Skeletal muscle tissue (tissue), 4 donors: ENCODE data around the gene PPP4C. TPM values are rescaled to one million over a fixed set of nuclear protein-coding genes. Genes with fewer than 3 reads are reported as not detected.

Experiments used
- H3K27ac ChIP-seq: one replicate; pipeline ENCODE4 v1.7.0; 2013; ENCODE audit warnings: mild to moderate bottlenecking, low read depth, low read length, inconsistent platforms
- H3K27me3 ChIP-seq, 3 donors: one replicate each; pipeline ENCODE4 v1.7.0; 2013; ENCODE audit warnings: low read length in 3 of 3; ENCODE audit not compliant: control insufficient read depth in 3 of 3, insufficient read depth in 3 of 3
- H3K36me3 ChIP-seq, 3 donors: one replicate each; pipeline ENCODE4 v1.7.0; 2013; ENCODE audit warnings: low read length in 3 of 3; ENCODE audit not compliant: control insufficient read depth in 3 of 3, insufficient read depth in 3 of 3
- H3K4me1 ChIP-seq, 3 donors: one replicate each; pipeline ENCODE4 v1.7.0; 2013; ENCODE audit warnings: low read length in 3 of 3, mild to moderate bottlenecking in 3 of 3; ENCODE audit not compliant: control insufficient read depth in 3 of 3, insufficient read depth in 3 of 3
- H3K4me3 ChIP-seq, 3 donors: one replicate each; pipeline ENCODE4 v1.7.0; 2013; ENCODE audit warnings: low read length in 3 of 3
- H3K9ac ChIP-seq, 3 donors: one replicate each; pipeline ENCODE4 v1.7.0; 2013; ENCODE audit warnings: low read length in 3 of 3, mild to moderate bottlenecking in 3 of 3, moderate library complexity in 2 of 3, low read depth in 1 of 3
- H3K9me3 ChIP-seq, 3 donors: one replicate each; pipeline ENCODE4 v1.7.0; 2013; ENCODE audit warnings: low read length in 3 of 3; ENCODE audit not compliant: control insufficient read depth in 3 of 3
- total RNA-seq: library from RNA; depleted of rRNA; stranded (reverse); fragments of >200 nt; gene quantifications from one replicate; pipeline ENCODE4 v1.2.3, GENCODE V29; 2014
- donor health status: Osteomylitis.

Gene PPP4C
- total RNA-seq, 1 donor from 2014 or later: 72.0 TPM

DNA sequence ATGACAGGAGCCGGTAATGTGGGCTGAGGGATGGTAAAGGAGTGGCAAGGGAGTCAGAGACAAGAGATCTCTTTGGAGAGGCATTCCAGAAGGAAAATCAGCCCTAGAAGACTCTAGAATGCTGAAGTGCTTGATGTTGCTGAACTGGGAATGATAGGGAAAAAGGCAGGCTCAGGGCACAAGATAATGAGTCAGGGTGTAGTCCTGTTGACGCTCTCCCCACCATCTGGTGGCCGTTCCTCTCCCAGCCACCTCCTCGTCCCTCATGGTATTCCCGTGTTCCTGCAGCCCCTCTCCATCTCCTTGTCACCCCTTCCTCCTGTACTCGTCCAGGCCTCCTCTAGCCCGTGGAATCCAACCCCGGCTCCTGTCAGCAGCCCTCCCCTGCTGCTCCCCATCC, 21.3 kb upstream of the PPP4C start:
- H3K4me3 ChIP-seq: no peak overlapping the region
- no peaks in the 10 kb centered on the region for H3K36me3 ChIP-seq
- peak overlapping the region in 1 of 3 donors; percentile 16 for H3K9ac ChIP-seq
- H3K27ac ChIP-seq: no peak overlapping the region
- no peaks in the 10 kb centered on the region for H3K9me3 ChIP-seq
- H3K27me3 ChIP-seq: no peaks in the 10 kb centered on the region
- peaks cover 13 to 37% (median 16%) of the 10 kb centered on the region in 3 donors for H3K4me1 ChIP-seq

DNA sequence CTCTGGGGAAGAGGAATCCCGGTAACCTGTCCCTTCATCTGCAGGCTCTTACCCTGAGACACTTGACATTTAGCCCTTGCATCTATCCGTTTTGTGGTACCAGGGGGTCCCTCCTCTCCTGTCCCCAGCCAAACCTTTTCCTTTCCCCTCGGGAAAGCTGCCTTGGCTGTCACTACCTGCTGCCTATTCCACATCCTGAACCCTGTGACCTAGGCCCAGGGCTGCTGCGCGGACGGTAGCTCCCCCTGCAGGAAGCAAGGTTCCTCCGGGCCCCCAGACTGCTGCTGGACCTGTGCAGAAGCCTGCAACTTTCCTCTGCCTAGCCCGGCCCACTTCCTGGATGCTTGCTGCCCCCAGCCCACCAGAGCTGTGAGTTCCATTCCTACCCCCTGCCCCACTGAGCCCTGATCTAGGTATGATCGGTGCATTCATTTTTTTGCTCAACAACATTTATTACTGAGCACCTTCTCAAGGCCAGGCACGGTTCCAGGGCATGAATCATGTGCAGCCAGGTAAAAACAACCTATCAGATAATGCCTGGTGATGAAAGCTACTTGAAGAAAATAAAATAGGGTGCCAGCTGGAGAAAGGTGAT, 20.7 kb upstream of the PPP4C start:
- Histone ChIP-seq H3K27ac (no peak overlapping the region), H3K4me1 (peaks cover 16 to 43% (median 17%) of the 10 kb centered on the region in 3 donors), H3K36me3 (no peaks in the 10 kb centered on the region), H3K9ac (no peak overlapping the region), H3K9me3 (no peaks in the 10 kb centered on the region), H3K4me3 (no peak overlapping the region), H3K27me3 (no peaks in the 10 kb centered on the region)

DNA sequence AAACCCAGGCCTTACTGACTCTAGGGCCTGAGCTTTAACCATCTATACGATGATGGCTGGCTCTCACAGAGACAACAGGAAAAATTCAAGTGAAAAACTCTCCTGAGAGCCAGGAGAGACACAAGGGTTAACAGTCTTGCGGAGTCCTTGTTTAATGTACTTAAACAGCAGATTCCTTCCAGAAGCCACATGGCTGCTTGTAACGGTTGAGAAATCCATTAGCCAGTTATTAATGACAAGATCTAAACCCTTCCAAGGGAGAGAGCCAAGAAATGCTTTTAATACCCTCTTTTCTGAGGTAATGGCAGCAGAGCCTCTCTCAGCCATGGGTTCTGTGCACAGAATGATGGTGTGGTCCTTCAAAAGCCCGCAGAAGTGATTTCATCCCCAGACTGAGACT, 15.4 kb upstream of the PPP4C start:
- Histone ChIP-seq H3K9ac (peak overlapping the region; percentile 33 to 60 (median 58)), H3K27me3 (no peaks in the 10 kb centered on the region), H3K36me3 (peaks cover 0 to 5% (median 0%) of the 10 kb centered on the region in 3 donors), H3K9me3 (no peaks in the 10 kb centered on the region), H3K27ac (peak overlapping the region; percentile 94), H3K4me1 (peaks cover 40 to 68% (median 40%) of the 10 kb centered on the region in 3 donors), H3K4me3 (peak overlapping the region in 1 of 3 donors; percentile 55)

DNA sequence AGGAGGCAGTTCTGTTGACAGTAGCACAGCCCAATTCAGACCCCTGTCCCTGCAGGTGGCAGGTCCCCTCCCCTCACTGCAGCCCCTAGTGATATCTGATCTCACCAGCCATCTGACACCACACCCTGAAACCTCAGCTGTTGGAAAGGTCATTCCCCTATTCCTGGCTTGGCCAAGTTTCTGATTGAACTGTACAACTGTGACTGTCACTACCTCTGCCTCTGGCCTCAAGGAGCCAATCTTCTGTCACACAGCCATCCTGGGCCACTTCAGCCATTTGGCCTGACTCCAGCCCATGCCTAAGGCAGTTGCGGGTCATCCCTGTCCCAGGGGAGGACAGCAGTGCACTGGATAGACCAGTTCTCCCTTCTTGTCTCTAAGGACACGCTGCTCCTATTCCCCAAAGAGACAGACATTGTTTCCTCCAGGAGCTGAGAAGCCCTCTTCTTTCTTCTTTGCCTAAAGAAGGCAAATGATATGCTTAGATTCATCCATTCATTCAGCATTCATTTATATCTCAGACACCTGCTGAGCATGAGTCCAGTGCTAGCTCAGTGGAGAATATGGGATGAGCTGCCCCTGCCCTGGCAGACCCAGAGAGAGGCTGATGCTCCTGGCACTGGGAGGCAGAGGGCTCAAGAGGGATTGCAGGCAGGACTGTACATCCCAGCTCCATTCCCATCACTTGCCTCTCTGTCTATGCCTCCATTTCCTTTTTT, 14.8 kb upstream of the PPP4C start:
- peaks cover 1 to 8% (median 4%) of the 10 kb centered on the region in 3 donors for H3K36me3 ChIP-seq
- H3K27me3 ChIP-seq: no peaks in the 10 kb centered on the region
- peak overlapping the region; percentile 94 for H3K27ac ChIP-seq
- no peaks in the 10 kb centered on the region for H3K9me3 ChIP-seq
- H3K9ac ChIP-seq: peak overlapping the region; percentile 58 to 70 (median 60)
- H3K4me3 ChIP-seq: peak overlapping the region; percentile 22 to 55 (median 27)
- peaks cover 40 to 68% (median 40%) of the 10 kb centered on the region in 3 donors for H3K4me1 ChIP-seq

DNA sequence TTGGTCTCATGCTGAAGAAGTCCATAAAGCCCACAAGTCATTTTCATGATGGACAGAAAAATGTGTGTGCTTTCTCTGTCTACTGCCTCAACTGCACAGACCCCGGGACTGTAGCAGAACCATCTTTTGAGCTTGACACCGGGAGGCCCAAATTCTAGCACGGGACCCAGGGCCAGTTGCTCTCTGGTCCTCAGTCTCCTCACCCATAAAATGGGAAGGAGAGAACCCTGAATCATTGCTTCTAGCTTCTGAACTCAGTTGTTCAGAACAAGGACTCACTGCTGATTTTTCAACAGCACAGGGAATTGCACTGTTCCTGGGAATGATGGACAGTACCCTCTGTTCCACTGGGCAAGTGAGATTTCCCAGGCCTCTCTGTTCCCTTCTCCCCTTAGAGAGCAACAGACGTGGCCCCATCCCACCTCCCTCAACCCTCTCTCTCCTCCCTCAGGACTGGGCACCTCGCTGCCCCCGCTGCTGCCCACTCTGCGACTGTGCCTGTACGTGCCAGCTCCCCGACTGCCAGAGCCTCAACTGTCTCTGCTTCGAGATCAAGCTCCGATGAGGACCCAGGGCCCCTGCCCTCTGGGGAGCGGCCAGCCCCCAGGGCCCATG, 12.4 kb upstream of the PPP4C start:
- Histone ChIP-seq H3K27me3 (no peaks in the 10 kb centered on the region), H3K9me3 (no peaks in the 10 kb centered on the region), H3K36me3 (peaks cover 21 to 29% (median 26%) of the 10 kb centered on the region in 3 donors), H3K4me3 (peak overlapping the region; percentile 91 to 99 (median 98)), H3K27ac (peak overlapping the region; percentile 99), H3K4me1 (peaks cover 55 to 72% (median 56%) of the 10 kb centered on the region in 3 donors), H3K9ac (peak overlapping the region; percentile 95 to 100 (median 98))

DNA sequence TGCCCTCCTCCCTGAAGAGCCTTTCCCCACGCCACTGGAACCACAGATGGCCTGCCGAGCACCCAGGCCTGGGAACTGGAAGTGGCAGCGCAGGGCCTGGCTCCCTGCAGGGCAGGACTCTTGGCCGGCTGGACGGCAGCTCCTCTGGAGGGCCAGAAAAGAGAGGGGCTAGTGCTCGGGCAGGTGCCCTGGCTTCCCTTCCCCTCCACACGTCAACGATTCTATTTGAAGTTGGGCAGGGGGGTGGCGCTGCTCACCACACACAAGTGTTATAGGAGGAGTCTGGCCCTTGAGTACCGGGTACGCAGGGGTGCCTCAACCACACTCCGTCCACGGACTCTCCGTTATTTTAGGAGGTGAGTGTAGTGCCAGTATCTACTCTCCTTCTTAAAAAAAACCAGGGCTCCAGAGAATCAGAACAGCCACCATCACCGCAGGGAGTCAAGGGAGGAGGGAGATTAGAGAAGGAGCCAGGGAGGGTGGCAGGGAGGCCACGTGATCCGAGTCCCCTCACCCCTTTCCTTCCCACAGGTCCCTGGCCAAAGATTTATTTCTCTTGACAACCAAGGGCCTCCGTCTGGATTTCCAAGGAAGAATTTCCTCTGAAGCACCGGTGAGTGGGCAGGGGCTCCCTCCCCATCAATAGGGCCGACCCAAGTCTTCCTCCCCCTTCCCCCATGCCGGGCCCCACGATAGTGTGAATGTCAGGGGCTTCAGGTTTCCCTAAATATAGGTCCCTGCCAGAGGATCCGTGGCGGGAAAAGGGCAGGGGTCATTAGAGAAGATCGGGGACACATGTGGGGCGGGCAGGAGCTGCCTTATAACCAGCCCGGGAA, 11.7 kb upstream of the PPP4C start:
- peak overlapping the region; percentile 95 to 100 (median 98) for H3K9ac ChIP-seq
- no peaks in the 10 kb centered on the region for H3K9me3 ChIP-seq
- H3K4me1 ChIP-seq: peaks cover 58 to 74% (median 60%) of the 10 kb centered on the region in 3 donors
- peak overlapping the region; percentile 99 for H3K27ac ChIP-seq
- peak overlapping the region; percentile 91 to 99 (median 98) for H3K4me3 ChIP-seq
- H3K36me3 ChIP-seq: peaks cover 29 to 36% (median 33%) of the 10 kb centered on the region in 3 donors
- H3K27me3 ChIP-seq: no peaks in the 10 kb centered on the region

DNA sequence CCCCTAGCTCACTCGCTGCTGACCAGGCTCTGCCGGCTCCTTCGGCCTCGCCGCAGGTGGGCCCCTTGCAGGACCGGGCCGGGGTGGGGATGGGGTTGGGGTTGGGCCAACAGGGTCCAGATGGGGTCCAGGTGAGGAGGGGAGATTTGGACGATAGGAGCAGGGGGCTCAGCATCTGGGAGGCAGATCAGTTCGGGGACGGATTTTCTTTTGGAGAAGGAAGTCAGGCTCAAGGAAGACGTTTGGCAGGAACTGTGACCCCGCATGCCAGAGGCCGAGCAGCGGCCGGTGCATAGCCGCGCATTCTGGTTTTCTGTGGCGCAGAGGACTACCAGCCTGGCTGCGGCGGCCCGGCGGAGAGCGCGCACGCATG, 11.1 kb upstream of the PPP4C start:
- Histone ChIP-seq H3K4me3 (peak overlapping the region; percentile 91 to 99 (median 98)), H3K4me1 (peaks cover 61 to 77% (median 66%) of the 10 kb centered on the region in 3 donors)

DNA sequence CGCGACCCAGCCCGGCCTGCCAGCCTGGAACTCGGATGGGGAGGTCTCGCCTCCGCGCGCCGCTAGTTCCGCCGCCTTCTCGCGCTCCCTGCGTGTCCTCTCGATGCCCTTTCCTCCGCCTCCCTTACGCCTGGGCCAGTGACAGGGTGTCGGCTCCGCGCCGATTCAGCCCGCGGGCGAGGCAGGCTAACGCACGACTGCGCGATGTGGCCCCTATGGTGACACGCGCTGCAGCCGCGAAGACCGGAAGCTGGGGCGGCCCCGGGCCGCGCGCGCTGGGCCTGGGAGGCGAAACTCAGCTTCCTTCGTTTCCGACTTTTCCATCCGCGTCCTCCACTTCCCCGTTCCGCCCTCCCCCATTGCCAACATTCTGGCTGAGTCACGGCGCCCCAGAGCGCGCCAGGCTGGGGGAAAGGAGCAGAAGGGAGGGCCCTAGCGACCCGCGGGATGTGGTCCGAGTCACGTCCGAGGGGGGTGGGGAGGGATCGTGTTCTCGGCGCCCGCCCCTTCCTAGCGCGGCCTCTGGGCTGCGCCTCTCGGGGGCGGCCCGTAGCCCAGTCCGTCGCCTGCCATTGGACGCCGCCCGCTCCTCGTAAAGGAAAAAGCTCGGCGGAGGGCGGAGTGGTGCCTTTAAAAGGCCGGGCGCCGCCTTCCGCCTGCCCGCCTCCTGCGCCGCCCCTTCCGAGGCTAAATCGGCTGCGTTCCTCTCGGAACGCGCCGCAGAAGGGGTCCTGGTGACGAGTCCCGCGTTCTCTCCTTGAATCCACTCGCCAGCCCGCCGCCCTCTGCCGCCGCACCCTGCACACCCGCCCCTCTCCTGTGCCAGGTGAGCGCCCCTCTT, 10.5 kb upstream of the PPP4C start, which contains the start of gene ALDOA:
Gene ALDOA (plus strand): TSS at position 659 of the 841 bp plus-strand sequence. CDS start 1,138 bp downstream, outside the sequence.
- Histone ChIP-seq H3K4me3 (peak within 1 kb of the TSS; percentile 95 to 99 (median 98)), H3K4me1 (peaks cover 63 to 77% (median 70%) of the 10 kb centered on the region in 3 donors)

More for the DNA sequence above, 11.1 kb upstream of the PPP4C start:
- Histone ChIP-seq H3K36me3 (peaks cover 35 to 42% (median 39%) of the 10 kb centered on the region in 3 donors), H3K9ac (peak overlapping the region; percentile 95 to 100 (median 98)), H3K9me3 (no peaks in the 10 kb centered on the region), H3K27ac (peak overlapping the region; percentile 99), H3K27me3 (no peaks in the 10 kb centered on the region)

More for the DNA sequence above, 10.5 kb upstream of the PPP4C start, which contains the start of gene ALDOA:
- H3K9me3 ChIP-seq: no peaks in the 10 kb centered on the region
- peak within 1 kb of the TSS; percentile 98 to 100 (median 98) for H3K9ac ChIP-seq
- H3K27ac ChIP-seq: peak within 1 kb of the TSS; percentile 99
- peaks cover 41 to 48% (median 45%) of the 10 kb centered on the region in 3 donors for H3K36me3 ChIP-seq
- H3K27me3 ChIP-seq: no peaks in the 10 kb centered on the region
